GM18909 (cell line): ENCODE measurements around the gene SLC35B2.

ENCODE experiments used
- ATAC-seq: cut with Tn5 transposase; IDR thresholded peaks from one replicate; pipeline ENCODE4 v1.9.1; 2021; ENCODE audit warnings: mild to moderate bottlenecking; ENCODE audit not compliant: unreplicated experiment, poor library complexity

The SLC35B2 gene

DNA sequence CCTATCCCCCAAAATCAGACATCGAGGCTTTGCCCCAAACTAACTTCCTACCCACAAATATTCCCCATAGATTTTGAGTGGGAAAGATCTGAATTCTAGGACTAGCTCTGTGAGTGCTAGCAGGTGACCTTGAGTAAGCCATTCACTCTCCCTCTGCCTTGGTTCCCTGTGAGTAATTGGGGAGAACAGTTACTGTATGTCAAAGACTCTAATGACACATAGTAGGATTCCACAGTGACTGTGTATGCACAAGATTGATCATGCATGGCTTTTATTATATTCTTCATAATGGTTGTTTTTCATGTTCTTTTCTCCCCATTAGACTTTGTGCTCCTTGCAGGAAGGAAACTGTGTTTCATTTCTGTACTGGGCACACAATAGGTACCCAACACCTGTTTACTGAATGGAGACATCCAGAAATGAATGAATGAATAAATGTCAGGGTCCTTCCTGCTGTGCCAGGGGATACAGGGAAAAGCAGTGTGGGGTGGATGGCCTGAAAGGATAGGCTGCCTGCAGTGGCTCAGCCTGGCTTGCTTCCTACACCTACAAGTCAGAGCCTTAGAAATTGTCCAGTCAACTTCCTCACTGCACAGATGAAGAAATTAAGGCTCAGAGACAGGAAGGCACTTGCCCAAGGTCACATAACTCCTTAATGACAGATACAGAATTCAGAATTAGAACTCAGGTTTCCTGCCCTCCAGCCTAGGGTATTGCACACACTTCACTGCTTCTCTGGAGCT, 12.0 kb upstream of the SLC35B2 start:
- no peak for ATAC-seq

DNA sequence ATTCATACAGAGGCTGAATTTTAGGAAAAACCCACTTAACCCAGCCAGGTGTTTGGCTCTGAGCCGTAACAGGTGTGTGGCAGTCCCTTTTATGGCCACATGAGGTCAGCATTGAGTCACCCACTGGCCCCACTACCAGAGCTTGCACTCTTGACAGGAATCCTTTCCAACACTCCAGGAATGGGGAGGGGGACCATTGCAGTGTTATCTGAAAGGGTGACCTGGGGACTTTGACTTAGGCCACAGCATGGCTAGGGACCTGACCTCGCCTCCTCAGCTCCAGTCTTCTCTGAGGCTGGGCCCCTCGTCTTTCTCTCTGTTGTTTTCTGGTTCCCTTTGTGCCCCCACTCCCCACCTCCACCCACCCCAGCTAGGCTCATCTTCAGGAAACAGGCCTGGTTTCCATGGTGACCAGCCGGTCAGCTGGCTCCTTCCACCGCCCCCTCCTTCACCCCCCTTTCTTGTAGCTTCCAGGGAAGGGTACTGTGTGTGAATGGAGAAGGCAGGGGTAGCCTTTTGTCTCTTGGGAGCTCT, 10.8 kb upstream of the SLC35B2 start:
- ATAC-seq, result no peak

DNA sequence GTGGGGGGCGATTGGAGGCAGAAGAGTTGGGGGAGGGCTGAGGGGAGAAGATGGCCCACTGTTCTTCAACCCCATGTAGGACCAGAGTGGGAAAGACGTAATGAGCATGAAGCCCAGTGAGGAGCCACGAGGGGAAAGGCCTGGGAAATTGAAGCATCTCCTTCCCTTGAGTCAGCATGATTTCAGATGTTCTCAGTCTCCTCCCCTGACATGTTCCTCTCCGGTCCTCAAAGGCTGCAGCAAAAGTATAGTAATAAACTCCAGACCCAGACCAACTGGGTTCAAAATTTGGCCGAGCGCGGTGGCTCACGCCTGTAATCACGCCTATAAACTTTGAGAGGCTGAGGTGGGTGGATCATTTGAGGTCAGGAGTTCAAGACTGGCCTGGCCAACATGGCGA, 9.9 kb upstream of the SLC35B2 start:
- ATAC-seq, result no peak

DNA sequence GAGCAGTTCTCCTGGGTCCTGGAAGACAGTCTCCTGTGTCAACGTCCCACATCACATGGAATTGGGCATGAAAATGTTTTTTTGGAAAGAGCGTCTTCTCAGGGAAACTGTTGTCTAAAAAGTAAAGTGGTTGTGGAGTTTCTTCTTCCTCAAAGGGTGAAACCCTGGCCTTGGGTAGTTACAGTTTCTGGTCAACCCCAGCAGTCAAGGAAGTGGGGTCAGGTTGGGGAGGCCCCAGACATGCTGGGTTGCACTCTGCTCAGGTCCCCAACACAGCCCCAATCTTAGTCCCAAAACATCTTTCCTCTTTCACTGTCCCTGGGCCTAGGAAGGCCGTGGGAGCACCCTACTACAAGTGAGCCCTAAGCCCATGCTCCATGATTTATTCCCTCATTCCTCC, 9.0 kb upstream of the SLC35B2 start:
- peak; percentile 40 for ATAC-seq

DNA sequence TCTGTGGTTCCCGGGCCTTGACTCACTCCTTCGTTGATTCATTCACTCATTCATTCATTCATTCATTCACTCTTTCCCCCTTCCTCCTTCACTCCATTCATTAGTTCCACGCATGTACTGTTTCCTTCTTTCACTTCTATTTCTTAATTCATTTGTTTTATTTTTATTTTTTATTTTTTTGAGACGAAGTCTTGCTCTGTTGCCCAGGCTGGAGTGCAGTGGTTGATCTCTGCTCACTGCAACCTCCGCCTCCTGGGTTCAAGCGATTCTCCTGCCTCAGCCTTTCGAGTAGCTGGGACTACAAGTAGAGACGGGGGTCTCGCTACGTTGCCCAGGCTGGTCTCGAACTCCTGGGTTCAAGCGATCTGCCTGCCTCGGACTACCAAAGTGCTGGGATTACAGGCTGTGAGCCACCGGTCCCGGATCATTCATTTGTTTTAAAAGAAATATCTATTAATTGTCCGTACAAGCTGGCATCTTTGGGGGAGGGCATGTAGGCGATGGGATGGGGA, 8.4 kb upstream of the SLC35B2 start:
- ATAC-seq, result no peak

DNA sequence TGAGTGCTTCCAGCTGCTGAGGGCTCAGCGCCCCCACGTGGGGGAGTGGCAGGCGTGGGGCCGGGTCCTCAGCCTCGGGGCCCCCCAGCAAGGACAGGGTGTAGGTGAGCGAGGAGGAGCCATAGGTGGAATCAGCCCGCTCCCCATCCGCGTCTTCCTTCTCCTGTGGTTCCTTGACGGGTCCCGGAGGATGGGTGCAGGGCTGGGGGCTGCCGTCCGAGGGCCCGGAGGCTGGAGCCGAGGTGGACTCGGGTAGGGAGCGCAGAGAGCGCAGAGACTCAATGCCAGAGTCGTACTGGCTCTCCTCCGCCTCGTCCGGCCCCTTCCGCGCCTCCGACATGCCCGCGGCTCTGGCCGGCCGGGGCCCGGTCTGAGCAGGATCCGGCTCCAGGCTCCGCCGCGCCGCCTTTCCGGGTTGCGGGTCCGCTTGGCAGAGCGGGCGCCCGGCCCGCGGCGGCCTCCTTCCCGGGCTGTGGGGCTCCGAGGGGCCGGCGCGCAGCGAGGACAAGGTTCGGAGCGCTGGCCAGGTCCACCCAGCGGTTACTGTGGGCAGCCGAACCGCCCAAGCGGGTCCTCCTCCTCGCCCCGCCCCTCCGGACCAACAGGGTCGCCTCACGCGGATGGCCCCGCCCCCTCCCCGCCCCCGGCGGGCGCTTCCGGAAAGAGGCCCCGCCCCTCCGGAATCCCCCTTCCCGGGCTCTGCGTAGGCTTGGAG, 7.8 kb upstream of the SLC35B2 start, which contains the start of gene NFKBIE:
Gene NFKBIE, minus strand, starts transcription at position 545 of the 715 bp plus-strand sequence. Its CDS starts 205 bp downstream, at position 340.
- ATAC-seq, result peak; percentile 47

DNA sequence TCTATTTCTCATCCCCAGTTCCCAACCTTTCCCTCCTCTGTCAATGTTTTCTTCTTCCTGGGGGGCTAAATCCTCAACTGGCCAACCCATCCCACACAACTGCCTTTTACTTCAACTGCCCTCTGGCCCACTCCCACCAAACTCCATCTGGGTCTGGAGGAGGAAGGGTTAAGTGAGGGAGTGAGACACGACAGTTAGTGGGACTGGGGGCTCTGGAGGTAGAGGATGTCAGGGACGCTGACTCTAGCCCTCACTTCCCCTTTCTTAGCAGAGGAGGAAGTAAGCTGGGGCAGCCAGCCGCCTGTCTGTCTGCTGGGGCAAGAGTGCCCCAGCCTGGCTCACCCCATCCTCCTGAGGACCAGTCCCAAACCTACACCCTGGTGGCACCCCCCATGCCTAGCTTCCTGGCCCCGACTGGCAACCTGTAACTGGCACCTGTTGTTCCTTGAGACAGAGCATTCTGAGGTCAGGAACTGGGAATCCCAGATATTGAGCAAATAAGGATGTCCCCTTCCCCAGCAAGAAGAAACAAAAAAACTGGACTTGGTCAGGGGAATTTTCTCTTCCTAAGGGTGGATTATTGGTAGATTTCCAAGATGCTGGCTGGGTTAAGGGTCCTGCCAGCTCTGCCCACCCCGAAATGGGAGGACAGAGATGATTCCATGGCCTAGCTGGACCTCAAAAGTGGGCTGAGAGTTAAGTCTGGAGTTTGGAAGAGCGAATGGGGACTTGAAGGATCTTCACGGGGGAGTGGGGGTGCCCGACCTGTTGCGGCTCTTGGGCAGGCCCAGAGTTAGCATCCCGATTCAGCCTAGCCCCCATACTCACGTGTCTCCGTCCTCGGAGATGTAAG, 7.1 kb upstream of the SLC35B2 start:
- ATAC-seq, result peak; percentile 42

DNA sequence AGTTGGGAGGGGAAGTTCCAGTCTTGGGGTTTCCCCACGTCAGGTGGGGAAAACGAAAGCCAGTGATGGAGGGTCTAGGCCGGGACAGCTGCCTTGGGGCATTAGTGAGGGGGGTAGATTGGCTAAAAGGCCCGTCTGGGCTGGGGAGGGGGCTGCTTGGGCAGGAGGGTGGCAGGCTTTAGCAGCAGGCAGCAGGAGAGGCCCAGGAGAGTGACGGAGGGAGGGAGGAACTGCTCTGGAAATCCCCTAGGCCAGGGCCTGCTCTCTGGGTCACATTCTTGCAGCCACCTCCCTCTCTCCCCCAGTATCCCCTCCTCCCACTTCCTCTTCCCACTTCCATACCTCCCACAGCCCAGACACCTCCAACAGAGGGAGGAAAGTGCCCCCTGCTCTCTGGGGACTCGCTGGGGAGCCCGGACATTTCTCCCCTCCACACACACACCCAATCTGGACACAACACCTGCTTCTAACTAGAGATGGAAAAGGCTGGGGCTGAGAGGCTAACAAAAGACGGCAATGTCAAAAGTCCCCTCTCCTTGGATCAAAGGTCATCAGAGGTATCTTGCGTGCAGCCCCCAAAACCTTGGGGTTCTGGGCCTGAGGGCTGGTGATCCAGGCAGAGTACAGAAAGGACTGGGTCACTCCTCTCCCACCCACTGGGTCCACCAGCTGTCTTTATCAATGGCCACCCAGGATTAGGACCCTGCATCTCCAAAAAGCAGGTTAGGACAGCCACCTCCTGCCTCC, 6.2 kb upstream of the SLC35B2 start:
- no peak for ATAC-seq

DNA sequence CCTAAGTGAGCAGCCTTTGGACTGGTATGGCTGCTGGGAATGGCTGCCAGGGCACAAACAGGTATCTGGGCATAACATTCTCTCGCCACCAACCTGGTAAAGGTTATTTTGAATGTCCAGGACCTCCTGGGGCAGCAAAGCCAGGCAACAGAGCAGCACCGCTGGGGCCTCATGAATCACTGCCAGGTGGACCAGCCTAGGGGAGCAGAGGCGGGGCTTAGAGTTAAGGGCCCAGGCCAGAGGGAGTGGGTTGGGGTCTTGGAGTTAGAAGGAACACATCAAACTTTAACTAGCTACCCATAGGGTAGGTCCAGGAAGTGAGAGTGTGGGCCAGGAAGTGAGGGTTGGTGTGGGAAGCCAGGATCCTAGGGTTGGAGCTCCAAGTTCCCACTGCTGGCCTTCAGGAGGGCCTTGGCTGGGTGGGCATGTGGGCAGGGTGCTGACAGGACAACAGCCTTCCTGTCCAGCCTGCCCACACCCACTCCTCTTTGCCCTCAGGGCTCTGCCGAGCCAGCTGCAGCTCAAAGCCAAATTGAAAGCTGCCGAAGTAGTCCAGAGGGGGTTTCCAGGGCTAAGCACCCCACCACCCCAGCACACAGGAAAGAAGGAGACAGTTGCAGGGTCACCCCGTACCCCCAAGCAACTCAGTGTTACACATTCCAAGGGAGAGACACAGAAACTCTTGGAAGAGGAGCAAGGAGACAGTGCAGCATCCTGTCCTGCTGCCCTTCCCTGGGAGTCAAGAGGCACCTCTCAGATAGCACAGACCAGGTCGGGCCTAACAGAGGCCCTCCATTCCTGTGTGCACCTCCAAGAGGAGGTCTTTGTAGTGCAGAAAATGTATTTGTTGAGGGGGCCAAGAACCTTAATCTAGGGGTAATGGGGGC, 5.4 kb upstream of the SLC35B2 start:
- no peak for ATAC-seq

DNA sequence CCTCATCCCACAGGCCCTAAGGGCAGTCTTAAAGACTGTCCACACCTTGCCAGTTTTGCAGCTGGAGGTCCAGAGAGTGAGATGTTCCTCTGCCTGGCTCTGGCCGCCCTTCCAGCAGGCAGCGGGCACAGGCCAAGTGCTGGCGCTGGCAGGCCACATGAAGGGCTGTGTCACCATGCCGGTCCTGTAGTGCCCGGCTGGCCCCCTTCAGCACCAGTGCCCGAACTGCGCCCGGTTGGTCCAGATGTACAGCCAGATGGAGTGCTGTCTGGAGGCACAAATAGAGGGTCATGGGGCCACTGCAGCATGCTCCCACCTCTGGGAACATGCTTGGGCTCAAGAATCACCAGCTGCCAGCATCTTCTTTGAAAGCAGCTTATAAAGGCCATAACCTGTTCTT, 4.3 kb upstream of the SLC35B2 start:
- ATAC-seq, result no peak

DNA sequence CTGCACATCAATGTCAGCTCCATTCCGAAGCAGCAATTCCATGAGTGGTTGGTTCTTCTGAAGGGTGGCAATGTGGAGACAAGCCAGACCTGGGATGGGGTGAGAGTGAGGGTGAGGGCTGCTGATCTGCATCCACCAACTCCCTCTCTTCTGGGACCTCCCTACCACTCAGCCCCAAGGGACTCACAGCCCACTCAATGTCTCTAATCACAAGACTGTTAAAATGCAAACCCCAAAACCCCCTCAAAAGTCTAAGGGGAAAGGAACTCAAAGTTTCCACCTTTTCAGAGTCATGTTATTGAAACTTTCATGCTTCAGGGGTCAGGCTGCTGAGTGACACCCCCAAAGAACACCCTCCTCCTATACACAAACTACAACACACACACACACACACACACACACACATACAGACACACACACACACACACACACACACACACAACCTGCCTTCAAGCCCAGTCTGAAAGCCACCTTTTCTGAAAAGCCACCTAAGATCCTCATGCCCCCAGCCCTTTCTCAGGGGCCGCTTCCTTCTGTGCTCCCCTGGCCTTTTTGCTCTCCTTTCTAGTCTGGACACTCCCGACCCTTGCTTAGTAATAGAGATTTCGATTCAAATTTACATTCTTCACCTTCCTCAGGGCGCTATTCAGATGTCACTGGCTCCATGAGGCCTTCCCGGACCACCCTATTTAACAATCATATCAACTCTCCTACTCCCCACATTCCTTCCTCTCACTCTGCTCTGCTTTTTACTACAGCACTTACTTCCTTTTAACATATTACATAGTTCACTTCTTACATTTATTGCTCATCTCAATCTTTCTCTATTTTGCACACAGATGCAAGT, 3.3 kb upstream of the SLC35B2 start:
- ATAC-seq, result no peak

DNA sequence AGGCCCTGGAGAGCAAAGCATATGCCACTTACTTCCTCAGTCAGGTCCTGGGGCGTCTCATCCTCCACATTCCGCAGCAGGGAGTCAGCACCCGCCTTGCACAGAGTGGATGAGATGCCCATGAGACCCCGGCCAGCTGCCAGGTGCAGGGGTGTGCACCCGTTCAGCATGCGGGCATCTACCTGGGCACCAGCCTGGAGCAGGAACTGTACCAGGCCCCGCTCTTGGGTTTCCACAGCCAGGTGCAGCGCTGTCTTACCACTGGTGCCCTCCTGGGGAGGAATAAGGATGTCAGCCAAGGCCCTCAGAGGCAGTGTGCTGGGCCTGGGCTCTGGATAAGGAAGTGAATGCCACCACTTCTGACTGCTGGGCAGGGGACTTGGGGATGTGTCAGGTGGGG, 2.7 kb upstream of the SLC35B2 start:
- no peak for ATAC-seq

DNA sequence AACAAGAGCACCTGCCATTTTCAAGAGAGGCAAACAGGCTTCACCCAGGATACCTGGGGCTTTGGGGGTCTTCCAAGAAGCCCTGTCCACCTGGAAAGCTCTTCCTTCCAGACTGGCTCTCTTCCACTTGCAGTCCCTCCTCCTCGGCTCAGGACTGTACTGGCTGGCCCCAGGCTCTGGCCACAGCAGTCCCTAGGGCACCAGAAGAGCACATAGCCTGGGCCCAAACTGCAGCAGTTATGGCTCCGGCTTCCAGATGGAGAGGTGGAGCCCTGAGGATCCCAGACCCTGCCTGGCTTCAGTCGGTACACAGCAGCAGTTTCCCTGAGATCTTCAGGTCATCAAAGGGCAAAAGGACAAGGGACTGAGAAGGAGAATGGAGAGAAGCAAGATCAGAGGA, 1.6 kb upstream of the SLC35B2 start:
- no peak for ATAC-seq

DNA sequence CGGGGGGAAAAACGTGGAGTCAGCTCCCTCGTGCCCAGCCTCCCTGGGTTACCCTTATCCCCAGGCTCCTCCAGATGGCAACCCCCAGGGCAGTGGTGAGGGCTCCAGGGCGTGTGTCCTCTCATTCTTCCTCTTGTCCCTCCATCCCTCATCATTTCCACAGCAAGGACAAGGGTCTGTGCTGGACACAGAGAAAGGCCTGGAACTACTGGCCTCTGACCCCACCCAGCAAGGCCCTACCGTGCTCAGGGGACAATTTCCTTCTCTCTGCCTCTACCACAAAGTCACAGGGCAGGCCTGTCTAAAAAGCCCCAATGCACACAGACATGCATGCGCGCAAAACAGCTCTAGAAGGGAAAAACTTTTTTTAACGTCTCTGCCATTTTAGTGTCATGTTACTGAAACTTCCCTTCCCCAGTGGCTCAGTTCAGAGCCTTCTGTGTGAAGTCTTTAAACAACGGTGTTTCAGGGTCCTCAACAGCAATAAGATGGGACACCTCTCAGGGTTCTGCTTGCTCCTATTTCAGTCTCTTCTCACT, 1.1 kb upstream of the SLC35B2 start:
- ATAC-seq, result no peak

DNA sequence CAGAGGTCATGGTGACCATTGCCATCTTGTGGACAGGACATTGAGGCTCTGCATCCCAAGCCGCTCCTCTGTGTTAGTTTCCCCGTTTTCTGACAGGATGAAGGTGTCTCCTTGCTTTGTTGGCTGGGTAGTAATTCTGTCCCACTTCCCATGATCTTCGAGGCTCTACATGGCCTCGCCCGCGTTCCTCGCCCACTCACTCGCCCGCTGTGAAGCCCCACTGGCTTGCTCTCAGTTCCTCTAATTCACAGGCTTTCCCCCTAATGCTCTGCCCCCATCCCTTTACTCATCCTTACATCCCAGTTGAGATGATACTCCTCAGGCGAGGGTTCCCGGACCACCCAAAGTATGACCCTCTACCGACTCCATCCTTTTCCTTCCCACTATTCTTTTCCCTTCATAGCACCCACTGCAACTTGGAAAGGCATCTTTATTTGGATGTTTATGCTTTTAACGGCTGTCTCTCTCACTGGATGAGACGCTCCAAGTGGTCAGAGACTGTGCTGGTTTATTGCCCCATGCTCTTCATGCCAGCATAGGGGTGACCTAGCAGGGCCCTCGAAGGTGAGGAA, 511 bp upstream of the SLC35B2 start:
- ATAC-seq, result peak; percentile 19

DNA sequence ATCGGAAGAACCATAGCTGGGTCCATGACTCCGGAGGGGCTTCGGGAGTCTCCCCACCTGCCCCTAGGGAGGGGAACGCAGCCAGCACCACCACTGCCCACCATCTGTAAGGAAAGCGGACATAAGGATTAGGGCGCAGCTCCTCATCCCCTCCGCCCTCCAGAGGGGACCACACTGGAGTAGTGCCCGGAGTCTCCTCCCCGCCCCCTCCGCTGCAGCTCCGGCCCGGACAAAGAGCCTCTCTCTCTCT, 628 bp downstream of the SLC35B2 start:
- ATAC-seq, result no peak

DNA sequence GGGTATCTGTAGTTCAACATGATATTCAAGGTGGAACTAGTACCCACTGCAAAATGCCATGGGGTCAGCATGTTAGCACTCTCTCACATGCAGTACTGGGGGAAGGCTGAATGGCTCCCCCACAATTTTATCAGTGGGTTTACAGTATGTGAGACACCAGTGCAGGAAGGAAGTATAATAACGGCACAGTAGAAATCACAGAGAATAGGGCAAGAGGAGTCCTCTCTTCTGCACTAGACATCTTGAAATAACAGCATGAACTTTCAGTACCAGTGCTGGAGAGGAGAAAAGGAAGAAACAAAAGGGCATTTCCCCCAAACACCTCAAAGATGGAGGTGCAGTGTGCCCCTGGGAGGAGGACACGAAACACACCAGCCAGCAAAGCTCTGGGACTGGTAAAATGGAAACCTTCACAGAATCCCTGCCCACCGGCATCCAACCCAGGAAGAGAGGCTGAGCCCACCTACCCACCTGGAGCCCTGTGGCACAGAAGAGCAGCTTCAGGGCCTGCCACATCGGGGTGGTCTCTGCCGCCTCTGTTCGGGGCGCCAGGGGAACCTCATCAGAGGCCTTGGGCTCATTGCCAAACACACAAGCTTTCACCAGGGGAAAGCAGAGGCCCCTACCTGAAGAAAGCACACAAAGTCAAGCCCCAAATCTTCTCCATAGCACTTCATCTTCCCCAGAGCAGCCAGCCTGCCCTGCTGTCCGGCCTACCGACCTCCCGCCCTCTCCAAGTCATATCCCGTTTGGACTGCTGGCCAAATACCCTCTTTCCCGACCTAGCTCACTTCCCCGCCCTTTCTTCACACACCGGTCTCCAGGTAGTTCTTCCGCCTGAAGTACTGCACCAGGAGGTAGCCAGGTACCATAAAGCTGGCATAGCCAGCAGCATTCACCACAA, 1.2 kb downstream of the SLC35B2 start:
- peak; percentile 0 for ATAC-seq
